ENCODE results near the gene PHKG1. TPM values are rescaled to one million over a fixed set of nuclear protein-coding genes. Genes with fewer than 3 reads are reported as not detected.
"Not testable (repeated sequence)": the region's sequence is repeated elsewhere in the genome, so short reads cannot be mapped to it uniquely, and the experiment has no call there.

Gene PHKG1
- total RNA-seq, 4 donors from 2014 or later = 0.31 to 2.7 (median 0.57) TPM; not detected in 1

DNA sequence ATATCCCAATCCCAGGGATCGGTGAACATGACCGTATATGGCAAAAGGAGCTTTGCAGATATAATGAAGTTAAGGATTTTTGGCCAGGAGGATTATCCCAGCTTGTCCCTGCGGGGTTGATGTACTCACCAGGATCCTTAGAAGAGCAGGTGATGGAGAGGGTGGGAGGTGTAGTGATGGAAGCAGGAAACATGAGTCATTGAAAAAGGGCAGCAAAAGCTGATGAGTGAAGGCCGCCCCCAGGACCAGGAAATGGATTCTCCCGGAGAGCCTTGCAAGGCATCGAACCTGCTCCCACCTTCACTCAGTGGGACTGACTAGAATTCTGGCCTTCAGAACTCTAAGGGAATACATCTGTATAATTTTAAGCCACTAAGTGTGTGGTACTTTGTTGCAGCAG, 28.7 kb upstream of the PHKG1 start:
- H3K27me3 ChIP-seq = peaks cover 0 to 14% (median 0%) of the 10 kb centered on the region in 4 donors
- H3K27ac ChIP-seq = no peak overlapping the region
- no peak overlapping the region for H3K4me3 ChIP-seq
- peaks cover 0 to under 1% (median 0%) of the 10 kb centered on the region in 3 donors for H3K4me1 ChIP-seq
- no peaks in the 10 kb centered on the region for H3K36me3 ChIP-seq
- WGBS, 2 donors = 76 to 77% methylated on average over 6 of the region's 6 CpGs
- H3K9me3 ChIP-seq = no peaks in the 10 kb centered on the region
- no peak for DNase-seq
- intact Hi-C loops (cut with DNase I) = no loop called here
- TF ChIP-seq, protein P1, sequence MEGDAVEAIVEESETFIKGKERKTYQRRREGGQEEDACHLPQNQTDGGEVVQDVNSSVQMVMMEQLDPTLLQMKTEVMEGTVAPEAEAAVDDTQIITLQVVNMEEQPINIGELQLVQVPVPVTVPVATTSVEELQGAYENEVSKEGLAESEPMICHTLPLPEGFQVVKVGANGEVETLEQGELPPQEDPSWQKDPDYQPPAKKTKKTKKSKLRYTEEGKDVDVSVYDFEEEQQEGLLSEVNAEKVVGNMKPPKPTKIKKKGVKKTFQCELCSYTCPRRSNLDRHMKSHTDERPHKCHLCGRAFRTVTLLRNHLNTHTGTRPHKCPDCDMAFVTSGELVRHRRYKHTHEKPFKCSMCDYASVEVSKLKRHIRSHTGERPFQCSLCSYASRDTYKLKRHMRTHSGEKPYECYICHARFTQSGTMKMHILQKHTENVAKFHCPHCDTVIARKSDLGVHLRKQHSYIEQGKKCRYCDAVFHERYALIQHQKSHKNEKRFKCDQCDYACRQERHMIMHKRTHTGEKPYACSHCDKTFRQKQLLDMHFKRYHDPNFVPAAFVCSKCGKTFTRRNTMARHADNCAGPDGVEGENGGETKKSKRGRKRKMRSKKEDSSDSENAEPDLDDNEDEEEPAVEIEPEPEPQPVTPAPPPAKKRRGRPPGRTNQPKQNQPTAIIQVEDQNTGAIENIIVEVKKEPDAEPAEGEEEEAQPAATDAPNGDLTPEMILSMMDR (IDR thresholded peaks at IDR 0.05) = no peak
- TF ChIP-seq POLR2A (IDR thresholded peaks at IDR 0.05) = no peak

DNA sequence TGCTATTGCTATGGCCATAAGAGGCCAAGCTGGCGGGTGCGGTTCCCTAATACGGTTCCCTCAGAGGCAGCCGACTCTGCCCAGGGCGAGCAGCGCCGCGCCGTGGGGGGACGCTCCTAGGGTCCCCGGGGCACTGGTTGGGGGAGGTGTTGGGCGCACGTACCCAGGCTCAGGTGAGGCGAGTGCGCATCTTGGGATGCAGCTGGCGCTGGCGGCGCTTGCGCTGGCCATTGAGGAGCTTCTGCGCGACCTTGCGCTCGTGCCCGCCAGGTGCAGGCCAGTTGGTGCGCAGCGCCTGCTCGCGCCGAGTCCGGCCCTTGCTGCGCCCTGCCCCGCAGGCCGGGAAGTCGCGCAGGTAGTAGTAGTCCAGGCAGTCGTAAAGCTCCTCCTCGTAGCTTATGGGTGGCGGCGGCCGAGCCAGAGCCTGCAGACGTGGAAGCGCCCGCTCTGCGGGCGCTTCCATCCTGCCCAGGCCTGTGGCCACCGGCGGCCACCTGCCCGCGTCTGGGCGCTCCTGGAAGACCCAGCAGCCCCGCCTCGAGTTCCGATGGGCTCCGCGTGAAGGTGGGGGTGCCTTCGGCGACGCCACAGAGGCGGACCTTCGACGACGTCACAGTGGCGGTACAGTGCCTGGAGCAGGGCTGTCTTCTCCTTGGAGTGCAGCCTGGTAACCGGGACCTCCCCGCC, 23.2 kb upstream of the PHKG1 start, which contains the start of gene NUPR2:
TSS of gene NUPR2 (minus strand) at position 566 of the 687 bp plus-strand sequence. CDS start at position 463, 103 bp downstream.
- no peaks in the 10 kb centered on the region for H3K36me3 ChIP-seq
- no peaks in the 10 kb centered on the region for H3K9me3 ChIP-seq
- H3K4me1 ChIP-seq = peaks cover 0 to 10% (median 3%) of the 10 kb centered on the region in 3 donors
- 17 to 20% methylated on average over 4 to 15 of the region's 65 CpGs for WGBS, 2 donors
- DNase-seq = no peak
- intact Hi-C loops (cut with DNase I) = no loop called here
- H3K27ac ChIP-seq = peak within 1 kb of the TSS in 1 of 4 donors; percentile 34
- H3K27me3 ChIP-seq = peaks cover 0 to 29% (median 3%) of the 10 kb centered on the region in 4 donors
- no peak for TF ChIP-seq POLR2A (IDR thresholded peaks at IDR 0.05)
- TF ChIP-seq, protein P1 (IDR thresholded peaks at IDR 0.05) = no peak
- H3K4me3 ChIP-seq = peak within 1 kb of the TSS; percentile 26 to 52 (median 36)

DNA sequence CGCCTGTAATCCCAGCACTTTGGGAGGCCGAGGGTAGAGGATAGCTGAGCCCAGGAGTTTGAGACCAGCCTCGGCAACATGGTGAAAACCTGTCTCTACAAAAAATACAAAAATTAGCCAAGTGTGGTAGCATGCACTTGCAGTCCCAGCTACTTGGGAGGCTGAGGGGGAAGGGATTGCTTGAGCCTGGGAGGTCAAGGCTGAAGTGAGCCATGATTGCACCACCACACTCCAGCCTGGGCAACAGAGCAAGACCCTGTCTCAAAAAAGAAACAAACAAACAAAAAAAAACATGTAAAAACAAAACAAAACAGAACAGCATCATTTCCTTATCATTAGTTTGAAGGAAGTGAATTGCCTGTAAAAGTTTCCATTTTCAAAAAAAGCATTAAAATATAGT, 19.5 kb upstream of the PHKG1 start:
- H3K9me3 ChIP-seq; H3K36me3 ChIP-seq; H3K4me3 ChIP-seq; H3K27ac ChIP-seq; intact Hi-C loops (cut with DNase I); DNase-seq: not testable (repeated sequence)
- H3K4me1 ChIP-seq = peaks cover 0 to 11% (median 3%) of the 10 kb centered on the region in 3 donors
- peaks cover 0 to 23% (median 3%) of the 10 kb centered on the region in 4 donors for H3K27me3 ChIP-seq
- WGBS, 2 donors = 87 to 91% methylated on average over 3 of the region's 3 CpGs

DNA sequence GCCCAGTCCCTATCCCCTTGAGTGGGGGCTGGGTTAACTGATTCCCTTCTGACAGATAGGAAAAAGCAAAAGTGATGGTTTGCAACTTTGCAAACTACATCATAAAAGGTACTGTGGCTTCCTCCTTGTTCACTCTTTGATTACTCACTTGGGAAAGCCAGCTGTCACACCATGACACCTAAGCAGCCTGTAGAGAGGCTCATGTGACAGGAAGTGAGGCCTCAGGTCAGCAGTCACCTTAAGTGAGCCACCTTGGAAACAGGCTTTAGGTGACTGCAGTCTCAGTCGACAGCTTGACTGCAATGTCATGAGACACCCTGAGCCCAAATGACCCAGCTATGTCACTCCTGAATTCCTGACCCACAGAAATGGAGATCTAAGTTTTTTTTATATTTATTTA, 17.9 kb upstream of the PHKG1 start:
- Histone ChIP-seq H3K27me3 (peaks cover 0 to 7% (median 0%) of the 10 kb centered on the region in 4 donors), H3K27ac (no peak overlapping the region), H3K4me3 (no peak overlapping the region), H3K9me3 (no peaks in the 10 kb centered on the region), H3K36me3 (no peaks in the 10 kb centered on the region), H3K4me1 (peaks cover 0 to 9% (median under 1%) of the 10 kb centered on the region in 3 donors)
- TF ChIP-seq, protein P1 (IDR thresholded peaks at IDR 0.05) = no peak
- intact Hi-C loops (cut with DNase I) = no loop called here
- no peak for DNase-seq
- WGBS, 2 donors = 40 to 71% methylated on average over 1 of the region's 1 CpG

DNA sequence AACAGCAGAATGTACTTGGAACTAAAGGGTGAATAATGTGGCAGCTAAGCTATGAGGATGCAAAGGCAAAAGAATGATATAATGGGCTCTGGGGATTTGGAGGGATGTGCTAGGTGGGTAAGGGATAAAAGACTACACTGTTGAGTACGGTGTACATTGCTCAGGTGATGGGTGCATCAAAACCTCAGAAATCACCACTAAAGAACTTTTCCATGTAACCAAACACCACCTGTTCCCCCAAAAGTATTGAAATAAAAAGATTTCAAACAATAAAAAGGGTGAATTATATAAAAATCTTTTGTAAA, 15.2 kb upstream of the PHKG1 start:
- intact Hi-C loops (cut with DNase I) = no loop called here
- WGBS, 2 donors = 83 to 100% methylated on average over 1 of the region's 1 CpG
- H3K9me3 ChIP-seq = no peaks in the 10 kb centered on the region

More for the DNA sequence above, 15.2 kb upstream of the PHKG1 start:
- Histone ChIP-seq H3K4me3 (no peak overlapping the region), H3K27me3 (no peaks in the 10 kb centered on the region), H3K27ac (no peak overlapping the region), H3K36me3 (peaks cover 10 to 16% (median 14%) of the 10 kb centered on the region in 3 donors), H3K4me1 (peaks cover 11 to 30% (median 11%) of the 10 kb centered on the region in 3 donors)
- no peak for TF ChIP-seq POLR2A (IDR thresholded peaks at IDR 0.05)
- TF ChIP-seq, protein P1 (IDR thresholded peaks at IDR 0.05) = no peak
- no peak for DNase-seq

All from esophagus squamous epithelium (tissue), 5 donors.